ENCODE measurements around the gene ASCC1. TPM values are rescaled to one million over a fixed set of nuclear protein-coding genes. Genes with fewer than 3 reads are reported as not detected.
"Not testable (repeated sequence)": the region's sequence is repeated elsewhere in the genome, so short reads cannot be mapped to it uniquely, and the experiment has no call there.

The ASCC1 gene
- total RNA-seq, 1 donor from 2014 or later = 39.0 TPM

DNA sequence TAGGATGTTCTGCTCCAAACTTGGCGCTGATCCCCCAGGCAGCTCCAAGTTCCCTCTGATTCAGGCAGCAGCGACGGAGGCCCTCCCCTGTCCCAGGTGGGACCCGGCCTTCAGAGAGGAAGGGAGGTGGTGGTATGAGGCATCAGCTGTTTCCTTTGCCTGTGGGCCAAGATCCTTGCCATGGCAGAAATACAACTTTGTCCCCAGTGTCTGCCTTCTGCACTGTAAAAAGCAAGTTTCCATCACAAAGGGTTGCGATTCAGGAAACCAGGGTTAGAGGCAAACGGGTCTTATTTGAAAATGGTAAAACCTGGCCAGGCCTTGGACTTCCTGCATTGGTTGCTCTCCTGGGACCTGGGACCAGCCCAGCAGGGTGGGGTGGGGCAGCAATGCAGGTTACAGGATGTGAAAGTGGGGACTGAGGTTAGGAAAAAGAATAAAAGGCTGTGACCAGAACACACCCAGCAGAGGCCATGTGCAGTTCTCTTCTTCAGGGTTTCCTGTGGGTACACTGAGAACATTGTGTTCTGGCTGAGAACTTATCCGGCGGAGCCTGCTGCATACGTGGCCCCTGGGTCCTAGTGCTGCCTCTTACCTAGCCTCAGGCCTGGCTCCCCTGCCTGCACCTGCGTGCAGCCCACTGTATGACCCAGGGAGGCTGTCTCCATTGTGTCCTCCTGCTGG, 32.5 kb upstream of the ASCC1 start:
- peak; percentile 91 for DNase-seq (ENCODE audit: low spot score)

DNA sequence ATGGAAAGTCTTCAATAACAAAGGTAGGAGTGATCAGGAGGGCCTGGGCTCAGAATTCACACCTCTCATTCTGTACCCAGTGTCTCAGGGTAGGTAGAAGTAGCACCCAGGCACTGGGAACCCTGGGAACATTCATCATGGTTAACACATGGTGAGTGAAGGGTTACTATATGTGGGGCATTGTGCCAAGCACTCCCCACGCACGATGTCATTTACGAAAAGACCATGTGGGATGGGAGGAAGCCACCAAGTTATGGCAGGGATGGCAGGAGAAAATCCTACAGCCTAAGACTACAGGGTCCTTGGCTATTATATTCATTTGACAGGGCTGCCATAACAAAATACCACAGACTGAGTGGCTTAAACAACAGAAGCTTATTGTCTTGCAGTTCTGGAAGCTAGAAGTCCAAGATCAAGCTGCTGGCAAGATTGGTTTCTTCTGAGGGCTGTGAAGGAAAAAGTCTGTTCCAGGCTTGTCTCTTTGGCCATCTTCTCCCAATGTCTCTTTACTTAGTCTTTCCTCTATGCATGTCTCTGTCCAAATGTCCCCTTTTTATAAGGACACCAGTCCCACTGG, 30.0 kb upstream of the ASCC1 start:
- no peak for DNase-seq (ENCODE audit: low spot score)

DNA sequence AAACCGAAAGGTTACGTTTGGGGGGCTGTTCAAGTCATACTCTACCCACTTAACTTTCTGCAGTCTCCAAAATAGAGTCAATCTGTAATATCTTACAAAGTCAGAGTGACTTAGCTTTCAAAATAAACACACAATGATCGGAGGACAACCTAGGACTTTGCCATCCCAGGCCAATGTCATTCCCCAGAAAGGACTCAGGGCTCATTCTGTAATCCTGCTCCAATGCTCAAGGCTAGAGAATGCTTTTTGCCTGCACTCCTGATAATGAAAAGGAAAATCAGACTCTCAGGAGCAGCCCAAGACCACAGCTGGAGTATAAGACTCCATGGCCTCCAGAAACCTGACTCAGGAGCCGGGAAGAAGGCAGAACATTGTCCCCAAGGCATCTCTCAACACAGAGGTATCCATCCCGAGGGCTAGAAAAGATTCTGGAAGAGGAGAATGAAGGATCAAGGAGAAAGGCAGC, 28.5 kb upstream of the ASCC1 start:
- DNase-seq (ENCODE audit: low spot score) = no peak

DNA sequence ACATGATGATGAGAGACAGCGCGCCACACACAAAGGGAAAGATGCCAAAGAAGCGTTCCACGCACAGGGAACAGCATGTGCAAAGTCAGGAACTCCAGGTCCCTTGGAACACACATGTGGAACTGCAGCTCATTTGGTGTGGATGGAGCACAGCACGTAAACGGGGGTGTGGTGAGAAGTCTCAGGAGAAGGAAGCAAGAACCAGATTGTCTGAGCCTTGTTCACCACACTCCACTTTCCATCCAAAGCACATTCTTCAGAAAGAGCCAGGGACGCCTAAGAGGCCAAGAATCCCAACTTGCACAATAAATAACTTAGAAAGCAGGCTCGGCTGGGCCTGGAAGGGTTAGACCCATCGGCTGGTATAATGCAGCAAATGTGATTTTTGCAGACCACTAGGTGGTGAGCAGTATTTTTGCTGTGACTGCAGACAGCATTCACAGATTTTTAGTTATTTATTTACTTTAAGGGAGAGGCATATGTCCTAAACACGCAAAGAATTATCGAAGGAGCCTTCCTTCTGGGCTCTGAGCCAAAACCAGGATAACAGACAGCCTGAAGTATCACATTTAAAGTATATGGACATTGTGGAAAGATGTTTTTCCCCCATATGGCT, 27.9 kb upstream of the ASCC1 start:
- DNase-seq (ENCODE audit: low spot score) = peak; percentile 95

DNA sequence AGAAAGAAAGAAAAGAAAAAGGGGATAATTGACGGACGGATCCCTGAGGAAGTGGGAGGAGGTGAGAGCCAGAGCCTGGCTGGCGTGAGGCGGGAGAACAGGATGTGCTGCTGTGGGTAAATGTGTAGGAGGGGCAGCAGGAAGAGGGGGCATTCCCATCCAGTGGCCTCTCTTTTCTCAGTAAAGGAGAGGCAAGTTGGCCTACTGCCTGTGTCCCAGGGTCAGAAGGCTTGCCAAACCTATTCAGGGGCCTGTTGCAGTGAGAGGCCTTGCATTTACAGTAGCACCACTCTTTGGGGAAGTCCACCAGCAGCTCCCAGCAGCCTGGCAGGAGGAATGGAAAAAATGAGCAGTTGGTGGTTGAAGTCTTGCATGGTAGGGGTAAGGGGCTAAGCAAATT, 26.6 kb upstream of the ASCC1 start:
- DNase-seq (ENCODE audit: low spot score) = peak; percentile 76

DNA sequence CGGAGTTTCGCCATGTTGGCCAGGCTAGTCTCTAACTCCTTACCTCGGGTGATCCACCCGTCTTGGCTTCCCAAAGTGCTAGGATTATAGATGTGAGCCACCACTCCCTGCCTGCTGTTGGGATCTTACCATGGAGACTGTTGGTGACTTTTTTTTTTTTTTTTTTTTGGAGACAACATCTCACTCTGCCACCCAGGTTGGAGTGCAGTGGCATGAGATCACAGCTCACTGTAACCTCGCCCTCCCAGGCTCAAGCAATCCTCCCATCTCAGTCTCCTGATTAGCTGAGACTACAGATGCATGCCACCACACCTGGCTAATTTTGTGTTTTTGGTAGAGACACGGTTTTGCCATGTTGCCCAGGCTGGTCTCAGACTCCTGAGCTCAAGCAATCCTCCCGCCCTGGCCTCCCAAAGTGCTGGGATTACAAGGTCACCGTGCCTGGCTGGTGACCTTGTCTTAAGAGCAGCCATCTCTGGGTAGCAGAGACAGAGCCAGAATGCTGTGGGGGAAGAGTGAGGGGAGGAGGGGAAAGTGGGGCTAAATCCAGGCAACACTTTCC, 25.7 kb upstream of the ASCC1 start:
- no peak for DNase-seq (ENCODE audit: low spot score)

DNA sequence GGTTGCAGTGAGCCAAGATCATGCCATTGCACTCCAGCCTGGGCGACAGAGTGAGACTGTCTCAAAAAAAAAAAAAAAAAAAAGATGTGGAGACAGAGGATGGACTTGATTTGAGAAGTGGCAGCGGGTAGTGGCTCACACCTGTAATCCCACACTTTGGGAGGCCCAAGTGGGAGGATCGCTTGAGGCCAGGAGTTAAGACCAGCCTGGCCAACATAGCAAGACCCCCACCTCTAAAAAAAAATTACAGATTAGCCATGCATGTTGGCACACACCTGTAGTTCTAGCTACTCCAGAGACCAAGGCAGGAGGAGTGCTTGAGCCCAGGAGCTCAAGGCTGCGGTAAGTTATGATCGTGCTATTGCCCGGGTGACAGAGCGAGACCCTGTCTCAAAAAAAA, 24.3 kb upstream of the ASCC1 start:
- DNase-seq (ENCODE audit: low spot score) = no peak

DNA sequence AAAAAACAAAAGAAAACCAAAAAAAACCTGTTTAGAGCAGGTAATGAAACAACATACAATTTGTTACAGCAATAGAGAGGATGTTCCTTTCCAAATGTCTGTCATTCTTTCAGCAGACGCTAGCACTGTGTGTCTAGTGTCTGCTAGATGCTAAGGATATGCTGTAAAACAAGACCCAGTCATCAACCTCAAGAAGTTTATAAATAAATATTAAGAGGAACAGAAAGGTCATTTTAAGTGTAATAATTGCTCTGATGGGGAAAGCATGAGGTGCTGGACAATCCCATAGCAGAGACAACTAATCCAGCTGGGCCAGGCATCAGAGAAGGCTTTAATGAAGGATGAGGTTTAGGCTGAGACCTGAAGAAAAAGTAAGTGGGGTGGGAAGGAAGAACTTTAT, 23.3 kb upstream of the ASCC1 start:
- no peak for DNase-seq (ENCODE audit: low spot score)

DNA sequence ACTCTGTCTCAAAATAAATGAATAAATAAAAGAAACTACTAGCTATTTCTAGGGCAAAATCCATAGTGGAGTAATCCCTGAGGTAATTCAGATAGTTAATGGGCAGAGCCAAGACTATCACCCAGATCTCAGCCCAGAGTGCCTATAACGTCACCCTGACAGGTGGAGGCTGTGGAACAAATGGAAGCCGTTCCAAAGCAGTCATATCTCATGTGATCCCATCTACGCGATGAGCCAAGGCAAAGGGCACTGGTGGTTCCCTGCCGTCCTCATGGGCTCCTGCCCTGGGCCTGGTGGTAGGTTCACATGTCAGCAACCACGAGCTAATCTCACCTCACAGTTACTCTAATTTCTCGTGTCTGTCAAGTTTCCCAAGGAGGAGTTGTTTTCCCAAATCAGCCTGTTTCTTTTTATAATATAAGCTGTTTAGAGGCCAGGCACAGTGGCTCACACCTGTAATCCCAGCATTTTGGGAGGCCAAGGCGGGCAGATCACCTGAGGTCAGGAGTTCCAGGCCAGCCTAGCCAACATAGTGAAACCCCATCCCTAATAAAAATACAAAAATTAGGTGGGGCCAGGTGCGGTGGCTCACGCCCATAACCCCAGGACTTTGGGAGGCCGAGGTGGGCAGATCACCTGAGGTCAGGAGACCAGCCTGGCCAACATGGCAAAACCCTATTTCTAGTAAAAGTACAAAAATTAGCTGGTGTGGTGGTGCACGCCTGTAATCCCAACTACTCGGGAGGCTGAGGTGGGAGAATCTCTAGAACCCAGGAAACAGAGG, 22.5 kb upstream of the ASCC1 start:
- DNase-seq (ENCODE audit: low spot score) = no peak

DNA sequence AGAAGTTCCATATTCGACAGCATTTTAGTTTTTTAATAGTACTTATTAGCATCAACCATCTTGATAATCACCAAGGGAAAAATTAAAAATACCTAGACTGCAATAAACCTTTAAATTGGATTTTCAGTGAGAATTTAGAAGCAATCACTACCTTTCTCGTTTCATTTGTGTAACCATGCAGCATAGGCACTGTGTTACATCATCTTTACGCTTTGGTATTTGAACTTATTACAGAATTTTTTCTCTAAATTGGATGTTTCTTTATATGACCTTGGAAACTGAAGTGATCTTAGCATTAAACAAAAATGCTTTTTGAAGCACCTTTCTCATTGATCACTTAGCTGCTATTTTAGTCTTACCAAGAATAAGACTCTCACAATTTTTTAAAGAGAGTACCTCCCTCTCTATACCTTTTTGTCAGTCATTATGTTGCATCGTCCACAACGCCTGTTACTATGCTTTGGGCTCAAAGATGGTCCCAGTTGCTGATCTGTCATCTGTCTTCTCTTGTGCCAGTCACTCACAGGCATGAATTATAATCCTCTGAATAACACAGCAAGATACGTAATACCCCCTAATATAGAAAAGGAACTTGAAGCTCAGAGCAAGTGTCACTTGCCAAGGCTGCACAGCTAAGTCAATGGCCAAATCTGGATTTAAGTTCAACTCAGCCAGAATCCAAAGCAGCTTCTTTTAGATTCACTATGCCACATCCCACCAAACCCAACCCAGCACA, 19.6 kb upstream of the ASCC1 start:
- DNase-seq (ENCODE audit: low spot score) = no peak

DNA sequence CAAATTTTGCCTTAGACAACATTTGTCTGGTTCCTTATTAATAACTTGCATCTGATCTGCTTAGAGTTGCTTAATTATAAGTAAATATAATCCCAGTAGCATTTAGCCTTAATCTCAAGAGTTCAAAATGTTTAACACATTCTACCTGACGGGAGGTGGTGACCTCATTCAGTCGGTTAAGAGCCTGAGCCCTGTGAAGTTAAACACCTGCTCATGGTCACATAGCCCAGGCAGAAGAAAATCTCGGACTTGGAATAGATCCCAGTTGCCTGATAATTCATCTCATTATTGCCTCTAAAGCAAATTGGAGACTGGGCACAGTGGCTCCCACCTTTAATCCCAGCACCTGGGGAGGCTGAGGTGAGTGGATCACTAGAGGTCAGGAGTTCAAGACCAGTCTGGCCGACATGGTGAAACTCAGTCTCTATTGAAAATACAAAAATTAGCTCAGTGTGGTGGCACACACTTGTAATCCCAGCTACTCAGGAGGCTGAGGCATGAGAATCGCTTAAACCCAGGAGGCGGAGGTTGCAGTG, 18.6 kb upstream of the ASCC1 start:
- DNase-seq (ENCODE audit: low spot score) = no peak

DNA sequence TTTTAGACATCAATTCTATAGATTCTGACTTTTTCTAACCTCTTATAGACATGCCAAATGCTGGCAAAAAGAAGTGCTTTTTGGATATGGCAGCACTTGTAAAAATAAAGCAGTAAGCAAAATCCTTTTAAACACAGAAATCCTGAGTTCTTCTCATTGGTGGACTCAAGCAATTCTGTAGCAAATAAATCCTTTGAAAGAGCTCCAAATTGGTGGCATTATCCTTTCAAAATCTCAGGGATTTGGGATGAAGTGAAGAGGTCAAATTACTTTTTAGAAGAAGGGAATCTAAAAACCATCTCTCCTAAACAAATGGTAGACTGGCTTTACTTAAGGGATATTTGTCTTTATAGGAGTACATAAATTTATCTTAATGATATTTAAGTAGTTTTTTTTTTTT, 17.5 kb upstream of the ASCC1 start:
- peak; percentile 92 for DNase-seq (ENCODE audit: low spot score)

DNA sequence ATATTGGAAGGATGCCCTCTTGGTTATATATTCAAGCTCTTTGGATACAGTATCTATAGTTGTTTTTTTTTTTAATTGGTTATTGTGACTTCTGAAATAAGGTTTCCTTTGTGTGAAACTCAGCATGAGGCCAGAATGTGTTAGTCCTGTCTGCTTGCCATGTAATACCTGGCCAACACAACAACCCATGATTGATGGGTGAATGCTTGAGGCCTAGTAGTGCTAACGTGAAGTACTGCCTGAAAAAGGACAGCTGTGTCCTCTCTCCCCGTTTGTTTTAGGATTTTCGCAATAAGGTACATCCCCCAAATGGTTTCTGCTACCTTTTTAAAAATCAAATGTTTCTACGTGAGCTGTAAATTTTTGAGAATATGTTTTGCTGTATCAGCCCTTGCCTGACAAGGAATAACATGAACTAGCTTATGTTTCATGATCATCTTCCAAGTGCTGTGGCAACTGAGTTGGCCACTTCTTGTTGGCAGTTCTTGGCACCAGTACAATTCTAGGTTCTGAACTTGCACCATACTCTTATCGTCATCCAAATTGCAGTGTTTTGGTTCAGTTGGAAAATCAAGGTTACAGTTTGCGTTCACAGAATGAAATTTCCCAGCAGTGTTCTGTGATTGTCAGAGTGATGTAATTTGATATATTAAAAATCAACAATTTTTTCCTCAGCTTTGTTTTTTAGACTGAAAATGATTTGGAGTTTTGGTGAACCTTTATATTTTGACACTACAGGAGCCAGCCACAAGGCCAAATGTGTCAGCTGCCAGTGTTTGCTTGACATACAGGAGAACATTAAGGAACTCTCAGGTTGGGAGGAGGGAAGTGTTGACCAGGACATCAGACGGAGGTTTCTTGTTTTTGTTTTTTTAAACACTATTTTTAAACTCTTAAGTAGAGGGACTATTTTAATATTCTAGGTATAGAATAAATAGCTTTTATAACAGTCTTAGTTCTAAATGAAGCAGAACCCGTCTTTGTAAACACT, 13.5 kb upstream of the ASCC1 start:
- DNase-seq (ENCODE audit: low spot score) = no peak

DNA sequence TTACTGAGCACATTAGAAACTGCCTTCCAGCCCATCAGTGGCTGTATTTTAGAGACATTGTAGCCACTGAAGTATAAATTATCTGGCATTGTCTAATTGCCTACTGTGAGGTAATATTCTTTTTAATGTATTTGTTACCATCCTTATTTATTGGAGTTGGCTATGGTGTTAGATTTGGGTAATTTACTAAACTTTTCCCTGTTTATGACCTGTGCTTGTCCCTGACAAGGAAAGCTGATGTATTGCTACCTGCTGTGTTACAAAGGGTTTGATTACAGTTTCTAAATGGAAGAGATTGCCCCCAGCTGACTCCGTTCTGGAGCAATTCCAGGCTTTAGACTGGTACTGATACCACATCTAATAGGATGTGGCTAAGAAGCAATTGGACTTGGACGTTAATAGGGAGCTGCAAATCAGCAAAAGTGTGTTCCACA, 12.3 kb upstream of the ASCC1 start:
- no peak for DNase-seq (ENCODE audit: low spot score)

DNA sequence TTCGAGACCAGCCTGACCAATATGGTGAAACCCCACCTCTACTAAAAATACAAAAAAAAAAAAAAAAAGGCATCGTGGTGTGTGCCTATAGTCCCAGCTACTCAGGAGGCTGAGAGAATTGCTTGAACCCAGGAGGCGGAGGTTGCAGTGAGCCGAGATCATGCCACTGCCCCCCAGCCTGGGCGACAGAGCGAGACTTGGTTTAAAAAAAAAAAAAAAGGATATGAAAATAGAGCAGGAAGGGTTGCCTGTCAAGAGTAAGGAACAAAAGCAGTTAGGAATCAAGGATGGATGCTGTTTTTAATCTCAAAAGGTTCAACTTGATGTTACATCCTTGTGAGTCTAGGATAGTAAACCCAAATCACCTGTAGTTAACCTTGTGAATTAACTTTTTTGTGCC, 11.8 kb upstream of the ASCC1 start:
- DNase-seq (ENCODE audit: low spot score) = no peak

DNA sequence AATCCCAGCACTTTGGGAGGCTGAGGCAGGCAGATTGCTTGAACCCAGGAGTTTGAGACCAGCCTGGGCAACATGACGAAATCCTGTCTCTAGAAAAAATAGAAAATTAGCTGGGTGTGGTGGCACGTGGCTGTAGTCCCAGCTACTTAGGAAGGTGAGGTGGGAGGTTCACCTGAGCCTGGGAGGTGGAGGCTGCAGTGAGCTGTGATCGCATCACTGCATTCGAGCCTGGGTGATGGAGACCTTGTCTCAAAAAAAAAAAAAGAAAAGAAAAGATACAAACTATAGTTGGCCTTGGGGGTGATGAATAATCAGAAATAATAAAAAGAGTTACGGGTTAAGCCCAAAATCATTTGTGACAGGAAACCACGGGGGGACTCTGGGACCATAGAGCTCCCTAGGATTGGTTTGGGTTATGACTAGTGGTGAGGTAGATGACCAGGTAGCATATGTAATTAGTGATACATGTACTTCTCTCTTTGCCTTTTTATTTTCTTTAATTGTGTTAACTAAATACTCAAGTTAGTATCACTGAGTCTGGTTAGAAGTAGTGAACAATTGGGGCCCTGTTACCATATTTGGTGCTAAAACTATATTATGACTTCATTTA, 10.4 kb upstream of the ASCC1 start:
- no peak for DNase-seq (ENCODE audit: low spot score)

DNA sequence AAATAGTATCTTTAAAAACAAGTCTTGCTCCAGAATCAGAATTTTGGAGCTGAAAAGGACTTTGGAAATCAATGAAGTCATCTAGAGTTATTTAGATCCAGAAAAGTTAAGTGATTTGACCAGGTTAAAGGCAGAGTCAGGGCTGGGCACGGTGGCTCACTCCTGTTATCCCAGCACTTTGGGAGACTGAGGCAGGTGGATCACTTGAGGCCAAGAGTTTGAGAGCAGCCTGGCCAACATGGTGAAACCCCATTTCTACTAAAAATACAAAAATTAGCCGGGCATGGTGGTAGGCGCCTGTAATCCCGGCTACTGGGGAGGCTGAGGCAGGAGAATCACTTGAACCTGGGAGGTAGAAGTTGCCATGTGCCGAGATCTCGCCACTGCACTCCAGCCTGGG, 8.1 kb upstream of the ASCC1 start:
- DNase-seq (ENCODE audit: low spot score) = not testable (repeated sequence)

DNA sequence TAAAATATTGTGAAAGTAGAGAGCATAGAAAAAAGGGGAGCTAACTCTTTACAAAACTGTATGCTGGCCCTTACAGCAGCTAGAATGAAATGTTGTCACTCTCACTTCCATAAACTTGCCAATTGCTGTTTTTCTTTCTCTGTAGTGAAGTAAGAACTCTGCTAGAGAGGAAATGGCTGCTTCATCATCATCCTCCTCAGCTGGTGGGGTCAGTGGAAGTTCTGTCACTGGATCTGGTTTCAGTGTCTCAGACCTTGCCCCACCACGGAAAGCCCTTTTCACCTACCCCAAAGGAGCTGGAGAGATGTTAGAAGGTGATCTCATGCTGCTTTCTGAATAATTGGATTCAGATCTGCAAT, 7.6 kb upstream of the ASCC1 start:
- DNase-seq (ENCODE audit: low spot score) = no peak

DNA sequence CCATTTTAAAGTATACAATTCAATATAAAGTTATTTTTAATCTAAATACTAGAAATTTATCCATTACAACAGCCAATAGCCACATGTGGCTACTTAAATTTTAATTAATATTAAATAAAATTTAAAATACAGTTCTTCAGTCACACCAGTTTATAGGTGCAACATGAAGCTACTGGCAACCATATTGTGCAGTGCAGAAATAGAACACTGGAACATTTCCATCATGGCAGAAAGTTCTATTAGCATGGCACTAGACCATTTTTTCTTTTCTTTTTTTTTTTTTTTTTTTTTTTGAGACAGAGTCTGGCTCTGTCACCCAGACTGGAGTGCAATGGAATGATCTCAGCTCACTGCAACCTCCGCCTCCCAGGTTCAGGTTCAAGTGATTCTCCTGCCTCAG, 5.2 kb upstream of the ASCC1 start:
- no peak for DNase-seq (ENCODE audit: low spot score)

DNA sequence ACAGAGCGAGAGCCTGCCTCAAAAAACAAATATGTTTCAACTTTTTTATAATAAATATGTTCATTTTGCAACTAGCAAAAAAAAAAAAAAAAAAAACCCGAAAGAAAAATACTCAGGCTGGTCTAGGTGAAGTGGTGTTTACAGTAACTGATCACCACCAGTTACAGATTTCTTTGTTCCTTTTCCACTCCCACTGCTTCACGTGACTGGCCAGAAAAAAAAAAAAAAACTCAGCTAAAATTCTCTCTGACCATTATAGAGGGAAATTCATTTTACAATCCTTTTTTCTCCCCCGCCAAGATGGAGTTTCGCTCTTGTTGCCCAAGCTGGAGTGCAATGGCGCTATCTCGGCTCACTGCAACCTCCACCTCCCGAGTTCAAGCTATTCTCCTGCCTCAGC, 4.6 kb upstream of the ASCC1 start:
- DNase-seq (ENCODE audit: low spot score) = no peak

Data from umbilical cord (tissue), 2 donors.